ENCODE measurements around the gene RINL.

The RINL gene

DNA sequence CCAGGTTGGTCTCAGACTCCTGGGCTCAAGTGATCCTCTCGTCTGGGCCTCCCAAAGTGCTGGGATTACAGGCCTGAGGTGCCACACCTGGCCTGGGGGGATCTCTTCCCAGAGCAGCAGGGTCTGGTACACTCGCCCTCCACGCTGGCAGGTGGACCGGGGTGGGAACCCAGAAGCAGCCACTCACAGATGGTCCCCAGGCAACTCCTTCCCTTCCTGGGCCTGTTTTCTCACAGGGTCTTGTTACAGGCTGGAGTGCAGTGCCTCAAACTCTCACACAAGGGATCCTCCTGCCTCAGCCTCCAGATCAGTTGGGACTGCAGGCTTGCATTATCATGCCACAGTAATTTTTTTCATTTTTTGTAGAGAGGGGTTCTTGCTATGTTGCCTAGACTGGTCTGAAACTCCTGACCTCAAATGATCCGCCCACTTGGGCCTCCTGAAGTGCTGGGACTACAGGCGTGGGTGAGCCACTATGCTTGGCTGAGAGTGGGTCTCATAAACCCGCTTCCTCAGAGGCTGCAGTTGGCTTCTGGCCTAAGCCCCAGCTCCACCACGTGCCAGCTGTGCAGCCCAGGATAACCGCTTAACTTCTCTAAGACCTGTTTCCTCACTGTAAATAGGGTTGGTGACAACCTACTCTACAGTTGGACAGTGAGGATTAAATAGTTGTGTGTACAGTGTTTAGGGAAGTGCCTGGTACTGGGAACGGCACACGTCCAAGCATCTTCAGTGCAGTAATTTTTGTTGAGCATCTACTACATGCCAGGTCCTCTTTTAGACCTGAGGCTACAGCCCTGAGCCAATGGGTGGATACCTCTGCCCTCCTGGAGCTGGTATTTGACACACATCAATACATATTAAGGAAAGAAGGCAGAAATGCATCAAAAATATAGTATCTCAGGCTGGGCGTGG lies 34.8 kb upstream of the RINL start:
- no peak for TF ChIP-seq GATA1 (IDR thresholded peaks at IDR 0.05; ENCODE audit: low read depth, low read length)
- no peak for TF ChIP-seq POLR2A (IDR thresholded peaks at IDR 0.05; ENCODE audit: low read length)
- no peak for DNase-seq

DNA sequence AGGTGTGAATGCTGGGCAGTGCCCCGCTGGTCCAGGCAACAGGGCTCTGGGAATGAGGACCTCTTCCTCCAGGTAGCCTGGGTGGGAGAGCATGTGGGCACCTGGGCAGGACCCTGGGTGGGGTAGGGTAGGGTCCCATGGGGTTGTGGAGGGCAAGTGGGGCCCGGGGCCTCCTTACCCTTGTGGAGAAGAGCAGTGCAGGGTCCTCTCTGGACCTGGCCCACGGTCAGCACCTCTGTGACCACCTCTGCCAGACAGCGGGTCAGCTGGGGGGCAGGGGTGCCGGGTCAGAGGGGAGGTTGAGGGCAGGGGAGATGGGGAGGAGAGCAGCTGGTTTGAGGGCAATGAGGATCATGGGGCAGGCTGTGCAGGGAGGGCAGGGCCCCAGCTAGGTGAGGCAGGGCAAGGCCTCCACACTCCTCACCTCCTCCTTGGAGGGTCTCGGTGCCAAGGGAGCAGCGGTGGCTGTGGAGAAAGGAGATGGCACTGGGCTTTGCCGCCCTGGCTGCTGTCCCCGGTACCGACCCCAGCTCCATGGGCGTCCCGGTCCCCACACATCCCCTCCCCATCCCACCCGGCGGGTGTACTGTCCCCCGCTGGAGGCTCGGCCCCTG lies 33.4 kb upstream of the RINL start:
- no peak for DNase-seq
- TF ChIP-seq GATA1 (IDR thresholded peaks at IDR 0.05; ENCODE audit: low read depth, low read length) (no peak), POLR2A (IDR thresholded peaks at IDR 0.05; ENCODE audit: low read length) (no peak)

DNA sequence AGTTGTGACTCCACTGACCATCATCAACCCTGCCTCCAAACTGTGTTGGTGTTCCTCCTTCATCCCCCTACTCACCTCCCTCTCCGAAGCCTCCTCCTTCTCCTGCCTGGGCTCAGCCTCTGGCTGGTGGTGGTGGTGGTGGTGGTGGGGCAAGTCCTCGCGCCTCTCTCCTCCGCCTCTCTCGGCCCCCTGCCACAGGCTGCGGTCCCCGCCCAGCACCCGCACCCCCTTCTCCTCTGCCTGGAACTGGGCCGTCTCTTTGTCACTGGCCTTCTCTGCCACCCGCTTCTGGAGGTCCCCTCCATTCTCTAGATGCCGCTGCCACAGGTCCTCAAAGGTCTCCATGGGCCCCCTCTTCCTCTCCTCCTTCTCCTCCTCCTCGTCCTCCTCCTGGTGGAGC lies 32.4 kb upstream of the RINL start:
- DNase-seq, result no peak
- no peak for TF ChIP-seq GATA1 (IDR thresholded peaks at IDR 0.05; ENCODE audit: low read depth, low read length)
- no peak for TF ChIP-seq POLR2A (IDR thresholded peaks at IDR 0.05; ENCODE audit: low read length)

DNA sequence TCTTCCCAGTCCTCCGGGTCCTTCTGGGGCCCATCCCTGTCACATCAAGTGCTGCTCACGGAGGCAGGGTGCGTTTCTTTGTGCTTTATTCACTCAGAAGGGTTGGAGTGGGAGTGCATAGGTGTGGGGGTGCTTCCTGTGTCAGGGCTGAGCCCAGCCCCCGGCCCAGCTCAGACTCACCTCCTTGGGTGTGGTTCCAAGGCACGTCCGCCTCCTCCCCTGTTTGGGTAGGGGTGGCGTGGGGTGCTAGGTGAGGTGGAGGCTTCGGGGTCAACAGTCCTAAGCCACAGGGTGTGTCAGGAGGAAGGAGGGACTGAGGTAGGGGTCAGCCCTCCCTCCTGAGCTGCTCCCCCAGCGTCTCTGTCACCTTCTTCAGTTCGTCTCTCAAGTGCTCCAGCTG lies 30.8 kb upstream of the RINL start:
- DNase-seq, result no peak
- TF ChIP-seq POLR2A (IDR thresholded peaks at IDR 0.05; ENCODE audit: low read length), result no peak
- TF ChIP-seq GATA1 (IDR thresholded peaks at IDR 0.05; ENCODE audit: low read depth, low read length), result no peak

DNA sequence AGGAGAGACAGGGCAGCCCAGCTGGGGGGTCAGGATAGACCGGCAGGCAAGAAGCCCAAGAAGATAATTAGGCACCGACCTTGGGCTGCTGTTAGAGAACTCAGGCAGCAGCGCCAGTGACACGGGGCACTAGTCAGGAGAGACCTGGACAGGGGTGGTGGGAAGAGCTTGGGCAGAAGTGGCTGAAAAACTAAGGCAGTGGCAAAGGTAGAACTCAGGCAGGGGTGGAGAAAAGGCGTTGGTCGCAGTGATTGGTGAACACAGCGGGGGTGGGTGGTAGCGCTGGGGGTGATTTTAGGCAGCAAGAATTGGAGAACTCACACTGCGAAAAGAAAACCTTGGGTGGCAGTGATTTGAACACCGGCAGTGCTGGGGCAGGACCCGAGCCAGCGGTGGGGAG lies 29.6 kb upstream of the RINL start:
- TF ChIP-seq POLR2A (IDR thresholded peaks at IDR 0.05; ENCODE audit: low read length), result no peak
- no peak for TF ChIP-seq GATA1 (IDR thresholded peaks at IDR 0.05; ENCODE audit: low read depth, low read length)
- DNase-seq, result no peak

DNA sequence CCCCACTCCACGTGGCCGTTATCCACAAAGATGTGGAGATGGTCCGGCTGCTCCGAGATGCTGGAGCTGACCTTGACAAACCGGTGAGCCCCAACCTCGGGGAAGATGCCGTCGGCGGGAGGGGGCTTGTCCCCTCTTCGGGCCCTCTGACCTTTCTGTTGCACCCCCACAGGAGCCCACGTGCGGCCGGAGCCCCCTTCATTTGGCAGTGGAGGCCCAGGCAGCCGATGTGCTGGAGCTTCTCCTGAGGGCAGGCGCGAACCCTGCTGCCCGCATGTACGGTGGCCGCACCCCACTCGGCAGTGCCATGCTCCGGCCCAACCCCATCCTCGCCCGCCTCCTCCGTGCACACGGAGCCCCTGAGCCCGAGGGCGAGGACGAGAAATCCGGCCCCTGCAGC lies 29.2 kb upstream of the RINL start:
- TF ChIP-seq POLR2A (IDR thresholded peaks at IDR 0.05; ENCODE audit: low read length), result no peak
- TF ChIP-seq GATA1 (IDR thresholded peaks at IDR 0.05; ENCODE audit: low read depth, low read length), result no peak

DNA sequence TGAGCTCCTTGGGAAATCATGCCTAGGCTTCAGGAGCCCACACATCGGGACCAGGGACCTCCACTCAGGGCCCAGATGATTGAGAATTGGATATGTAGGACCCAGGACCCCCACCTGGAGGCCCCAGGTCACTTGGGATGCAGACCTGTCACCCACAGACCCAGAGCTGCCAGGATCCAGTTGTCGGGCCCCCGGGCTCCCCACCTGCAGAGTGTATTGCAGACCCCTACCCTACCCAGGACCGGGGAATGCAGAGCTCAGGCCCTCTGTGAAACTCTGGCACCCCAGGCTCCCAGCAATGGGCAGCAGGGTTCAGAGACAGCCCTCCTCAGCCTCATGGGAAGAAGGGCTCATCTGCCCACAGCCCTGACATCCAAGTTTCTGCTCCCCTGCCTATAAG lies 27.5 kb upstream of the RINL start:
- no peak for DNase-seq
- no peak for TF ChIP-seq GATA1 (IDR thresholded peaks at IDR 0.05; ENCODE audit: low read depth, low read length)
- TF ChIP-seq POLR2A (IDR thresholded peaks at IDR 0.05; ENCODE audit: low read length), result no peak

More for the DNA sequence above, 29.2 kb upstream of the RINL start:
- DNase-seq, result no peak

DNA sequence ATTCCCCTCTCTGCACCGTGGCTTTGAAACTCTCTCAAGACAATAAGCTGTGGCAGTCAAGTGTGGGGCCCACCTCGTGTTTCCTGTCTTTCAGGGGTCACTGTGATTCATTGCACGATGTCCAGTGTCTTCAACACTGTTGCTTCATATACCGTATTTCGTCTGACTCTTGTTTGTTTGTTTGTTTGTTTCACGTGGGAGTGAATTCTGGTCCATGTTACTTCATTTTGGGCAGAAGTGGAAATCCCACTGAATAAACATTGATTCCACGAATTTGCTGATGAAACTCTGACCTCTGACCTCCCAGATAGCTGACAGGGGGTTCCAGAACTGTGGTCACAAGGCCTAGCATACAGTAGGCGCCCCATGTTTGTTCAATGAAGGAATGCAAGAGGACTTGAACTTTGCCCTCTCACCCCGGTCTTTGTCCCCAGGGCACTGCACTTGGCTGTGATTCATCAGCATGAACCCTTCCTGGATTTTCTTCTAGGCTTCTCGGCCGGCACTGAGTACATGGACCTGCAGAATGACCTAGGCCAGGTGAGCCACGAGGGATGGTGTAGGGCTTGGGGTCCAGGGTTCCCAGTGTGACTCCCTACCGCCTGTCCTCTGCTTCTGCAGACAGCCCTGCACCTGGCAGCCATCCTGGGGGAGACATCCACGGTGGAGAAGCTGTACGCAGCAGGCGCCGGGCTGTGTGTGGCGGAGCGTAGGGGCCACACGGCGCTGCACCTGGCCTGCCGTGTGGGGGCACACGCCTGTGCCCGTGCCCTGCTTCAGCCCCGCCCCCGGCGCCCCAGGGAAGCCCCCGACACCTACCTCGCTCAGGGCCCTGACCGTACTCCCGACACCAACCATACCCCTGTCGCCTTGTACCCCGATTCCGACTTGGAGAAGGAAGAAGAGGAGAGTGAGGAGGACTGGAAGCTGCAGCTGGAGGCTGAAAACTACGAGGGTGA lies 26.8 kb upstream of the RINL start:
- no peak for TF ChIP-seq POLR2A (IDR thresholded peaks at IDR 0.05; ENCODE audit: low read length)
- TF ChIP-seq GATA1 (IDR thresholded peaks at IDR 0.05; ENCODE audit: low read depth, low read length), result no peak
- no peak for DNase-seq

DNA sequence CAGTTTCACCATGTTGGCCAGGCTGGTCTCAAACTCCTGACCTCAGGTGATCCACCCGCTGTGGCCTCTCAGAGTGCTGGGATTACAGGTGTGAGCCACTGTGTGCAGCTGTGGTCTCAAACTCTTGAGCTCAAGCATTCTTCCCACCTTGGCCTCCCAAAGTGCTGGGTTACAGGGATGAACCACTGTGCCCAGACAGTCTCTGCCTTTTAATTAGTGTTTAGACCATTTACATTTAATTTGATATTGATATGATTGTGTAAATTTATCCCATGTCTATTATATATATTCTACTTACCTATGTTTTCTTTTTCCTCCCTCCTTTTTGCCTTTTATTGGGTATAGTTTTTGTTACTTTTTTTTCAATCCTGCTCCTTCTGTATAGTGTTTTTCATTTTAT lies 23.6 kb upstream of the RINL start:
- no peak for TF ChIP-seq GATA1 (IDR thresholded peaks at IDR 0.05; ENCODE audit: low read depth, low read length)
- TF ChIP-seq POLR2A (IDR thresholded peaks at IDR 0.05; ENCODE audit: low read length), result no peak

DNA sequence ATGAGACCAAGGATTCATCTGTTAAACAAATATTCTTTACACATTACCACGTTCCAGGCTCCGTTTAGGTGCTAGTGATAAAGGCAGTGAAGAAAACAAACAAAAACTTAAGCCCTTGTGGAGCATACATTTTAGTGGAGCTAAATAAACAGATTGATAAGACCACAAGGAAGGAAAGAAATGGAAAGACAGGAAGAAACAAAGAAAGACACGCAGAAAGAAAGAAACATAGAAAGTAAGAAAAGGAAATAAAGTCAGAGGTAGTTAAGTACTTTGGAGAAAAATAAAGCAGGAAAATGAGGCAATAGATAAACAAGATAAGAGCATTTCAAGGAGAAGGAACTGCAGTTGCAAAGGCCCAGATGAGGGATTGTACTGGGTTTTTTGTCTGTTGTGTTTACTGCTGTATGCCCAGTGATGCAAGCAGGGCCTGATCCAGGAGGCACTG lies 22.7 kb upstream of the RINL start:
- TF ChIP-seq POLR2A (IDR thresholded peaks at IDR 0.05; ENCODE audit: low read length), result no peak
- no peak for TF ChIP-seq GATA1 (IDR thresholded peaks at IDR 0.05; ENCODE audit: low read depth, low read length)
- peak in 1 of 2 experiments; percentile 52 for DNase-seq

More for the DNA sequence above, 23.6 kb upstream of the RINL start:
- DNase-seq, result no peak

DNA sequence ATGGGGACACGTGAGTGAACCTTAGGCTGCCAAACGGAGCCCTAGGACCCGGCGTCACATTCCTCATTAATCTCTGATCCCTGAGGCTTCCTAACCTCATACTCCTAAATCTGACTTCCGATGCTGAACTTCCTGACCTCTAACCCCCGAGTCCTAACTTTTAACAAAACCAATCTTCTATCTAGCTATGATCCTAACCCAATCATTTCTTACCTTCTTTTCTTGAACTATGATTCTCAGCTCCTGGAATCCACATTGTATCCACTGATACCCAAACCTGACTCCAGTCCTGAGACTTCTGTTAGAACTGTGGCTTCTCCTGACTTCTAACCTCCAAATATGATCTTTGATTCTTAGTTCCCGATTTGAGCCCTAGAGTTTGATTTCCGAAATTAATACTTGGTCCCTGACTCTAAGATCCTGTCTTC lies 22.1 kb upstream of the RINL start:
- no peak for DNase-seq
- no peak for TF ChIP-seq POLR2A (IDR thresholded peaks at IDR 0.05; ENCODE audit: low read length)

DNA sequence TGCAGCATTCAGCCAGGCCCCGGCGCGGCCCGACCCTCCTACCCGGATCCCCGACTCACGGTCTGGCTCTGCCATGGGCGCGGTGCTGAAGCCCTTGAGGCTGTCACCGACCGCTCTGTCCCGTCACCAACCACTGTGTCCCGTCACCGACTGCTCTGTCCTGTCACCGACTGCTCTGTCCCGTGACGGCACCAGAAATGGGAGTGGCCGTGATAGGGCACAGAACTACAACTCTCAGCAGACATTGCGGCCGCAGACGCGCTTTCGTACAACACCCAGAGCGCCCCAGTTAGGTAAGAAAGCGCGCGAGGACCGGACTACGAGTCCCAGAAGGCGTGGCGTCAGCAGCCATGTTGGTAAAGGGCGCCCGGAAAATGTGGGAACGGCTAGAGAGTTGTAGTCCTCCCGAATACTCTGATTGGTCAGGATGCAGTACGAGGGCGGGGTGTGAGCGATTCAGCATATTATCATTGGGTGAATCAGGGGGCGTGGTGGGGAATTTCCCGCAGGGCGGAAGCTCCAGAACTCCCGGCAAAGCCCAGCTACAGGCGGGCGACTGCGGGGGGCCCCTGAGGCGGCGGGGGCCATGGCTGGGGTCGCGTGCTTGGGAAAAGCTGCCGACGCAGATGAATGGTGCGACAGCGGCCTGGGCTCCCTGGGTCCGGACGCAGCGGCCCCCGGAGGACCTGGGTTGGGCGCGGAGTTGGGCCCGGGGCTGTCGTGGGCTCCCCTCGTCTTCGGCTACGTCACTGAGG lies 21.5 kb upstream of the RINL start, which contains the start of the genes NFKBIB and SIRT2:
NFKBIB (plus strand) TSS at position 523 of the 755 bp plus-strand sequence; CDS start at position 587, 64 bp downstream.
SIRT2 (minus strand) TSS at position 172 of the 755 bp plus-strand sequence; CDS start at position 75, 97 bp downstream.
- DNase-seq, result peak; percentile 100
- no peak for TF ChIP-seq GATA1 (IDR thresholded peaks at IDR 0.05; ENCODE audit: low read depth, low read length)
- peak; percentile 92 for TF ChIP-seq POLR2A (IDR thresholded peaks at IDR 0.05; ENCODE audit: low read length)
